Measurements from ENCODE around the gene VPS39.
A peak's percentile ranks its signal among the peaks of the same experiment; 100 is the strongest.

The VPS39 gene

DNA sequence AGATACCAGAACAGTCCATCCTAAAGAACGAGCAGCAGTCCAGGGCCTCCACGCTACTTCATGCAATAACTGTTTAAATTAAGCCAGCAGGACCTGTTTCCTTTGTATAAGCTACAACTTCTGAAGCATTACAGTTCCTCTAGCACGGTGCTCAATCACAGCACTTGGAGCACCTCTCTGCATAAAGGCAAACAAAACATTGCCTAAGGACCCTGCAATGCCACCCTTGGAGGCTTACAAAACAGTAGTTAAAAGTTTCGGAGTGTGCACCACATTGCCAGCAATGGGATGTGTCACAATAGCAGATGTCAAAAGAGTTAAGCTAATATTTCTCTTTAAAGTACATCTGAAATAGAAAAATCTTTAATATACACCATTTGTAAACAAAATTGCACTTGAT lies 2.6 kb upstream of the VPS39 start:
- Histone ChIP-seq H3K9ac (ENCODE audit: low read depth, low read length, poor library complexity, severe bottlenecking) (no peak overlapping the region), H3K9me3 (ENCODE audit: insufficient read depth, low read depth, low read length) (no peaks in the 10 kb centered on the region), H3K27me3 (ENCODE audit: insufficient read depth, low read length, poor library complexity, severe bottlenecking) (no peaks in the 10 kb centered on the region), H3F3A (ENCODE audit: low read depth) (no peaks in the 10 kb centered on the region), H3K4me2 (ENCODE audit: low read depth, low read length, poor library complexity, severe bottlenecking) (no peak overlapping the region), H3K36me3 (ENCODE audit: insufficient read depth, low read length) (peaks cover 32% of the 10 kb centered on the region), H4K20me1 (ENCODE audit: insufficient read depth, low read length, poor library complexity, severe bottlenecking) (no peaks in the 10 kb centered on the region), H3K9me2 (replicated peaks; ENCODE audit: low read depth, low read length) (no peaks in the 10 kb centered on the region), H2AFZ (ENCODE audit: low read length) (no peak overlapping the region), H3K4me3 (ENCODE audit: low read length, poor library complexity, severe bottlenecking) (no peak overlapping the region), H3K4me1 (ENCODE audit: insufficient read depth, low read length, poor library complexity, severe bottlenecking) (peaks cover 22% of the 10 kb centered on the region), H3K79me2 (ENCODE audit: insufficient read depth, low read length) (peaks cover 24% of the 10 kb centered on the region)
- TF ChIP-seq, protein P1, sequence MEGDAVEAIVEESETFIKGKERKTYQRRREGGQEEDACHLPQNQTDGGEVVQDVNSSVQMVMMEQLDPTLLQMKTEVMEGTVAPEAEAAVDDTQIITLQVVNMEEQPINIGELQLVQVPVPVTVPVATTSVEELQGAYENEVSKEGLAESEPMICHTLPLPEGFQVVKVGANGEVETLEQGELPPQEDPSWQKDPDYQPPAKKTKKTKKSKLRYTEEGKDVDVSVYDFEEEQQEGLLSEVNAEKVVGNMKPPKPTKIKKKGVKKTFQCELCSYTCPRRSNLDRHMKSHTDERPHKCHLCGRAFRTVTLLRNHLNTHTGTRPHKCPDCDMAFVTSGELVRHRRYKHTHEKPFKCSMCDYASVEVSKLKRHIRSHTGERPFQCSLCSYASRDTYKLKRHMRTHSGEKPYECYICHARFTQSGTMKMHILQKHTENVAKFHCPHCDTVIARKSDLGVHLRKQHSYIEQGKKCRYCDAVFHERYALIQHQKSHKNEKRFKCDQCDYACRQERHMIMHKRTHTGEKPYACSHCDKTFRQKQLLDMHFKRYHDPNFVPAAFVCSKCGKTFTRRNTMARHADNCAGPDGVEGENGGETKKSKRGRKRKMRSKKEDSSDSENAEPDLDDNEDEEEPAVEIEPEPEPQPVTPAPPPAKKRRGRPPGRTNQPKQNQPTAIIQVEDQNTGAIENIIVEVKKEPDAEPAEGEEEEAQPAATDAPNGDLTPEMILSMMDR (conservative IDR thresholded peaks at IDR 0.05; ENCODE audit: low read length), result no peak
- no peak for TF ChIP-seq EZH2phosphoT487 (IDR thresholded peaks at IDR 0.05; ENCODE audit: borderline replicate concordance)

DNA sequence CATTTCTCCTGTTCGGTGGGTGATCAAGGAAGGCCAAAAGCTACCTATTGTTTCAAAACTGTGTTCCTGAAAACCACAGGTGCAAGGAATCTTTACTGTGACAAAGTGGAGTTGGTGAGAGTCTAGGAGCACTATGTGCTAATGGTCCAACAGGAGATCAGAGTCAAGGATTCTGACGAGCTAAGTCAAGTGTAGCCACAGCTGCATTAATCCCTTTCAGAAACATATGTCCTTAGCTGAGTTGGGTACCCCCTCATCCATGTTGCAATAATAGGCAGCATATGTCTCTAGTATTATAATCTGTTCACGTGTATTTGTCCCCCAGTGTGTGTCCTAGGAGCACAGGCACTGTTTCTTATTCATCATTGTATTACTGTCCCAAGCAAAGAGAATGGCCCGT lies 1.7 kb downstream of the VPS39 start:
- H3K4me2 ChIP-seq (ENCODE audit: low read depth, low read length, poor library complexity, severe bottlenecking), result peak overlapping the region; percentile 81
- H3K79me2 ChIP-seq (ENCODE audit: insufficient read depth, low read length), result peaks cover 31% of the 10 kb centered on the region
- H3K4me3 ChIP-seq (ENCODE audit: low read length, poor library complexity, severe bottlenecking), result peak overlapping the region; percentile 87

DNA sequence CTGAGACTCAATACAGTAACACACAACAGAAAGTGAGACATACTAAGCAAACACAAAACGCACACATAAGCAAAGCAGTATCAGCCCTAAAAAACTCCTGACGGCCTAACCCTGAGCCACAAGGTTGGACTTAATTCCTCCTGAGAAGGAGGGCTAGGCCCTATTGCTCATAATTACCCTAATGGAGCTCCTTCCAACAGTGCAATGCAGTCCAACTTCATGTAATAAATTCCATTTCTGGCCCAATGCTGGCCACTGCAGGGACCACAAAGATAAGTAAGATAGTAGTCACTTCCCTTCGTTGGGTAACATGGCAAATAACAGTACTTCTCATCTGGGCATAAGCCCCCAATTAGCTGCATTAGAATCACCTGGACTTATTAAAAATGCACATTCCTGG lies 4.2 kb downstream of the VPS39 start:
- Histone ChIP-seq H3K4me2 (ENCODE audit: low read depth, low read length, poor library complexity, severe bottlenecking) (peak overlapping the region; percentile 7), H4K20me1 (ENCODE audit: insufficient read depth, low read length, poor library complexity, severe bottlenecking) (no peaks in the 10 kb centered on the region), H3K9me3 (ENCODE audit: insufficient read depth, low read depth, low read length) (no peaks in the 10 kb centered on the region), H3K36me3 (ENCODE audit: insufficient read depth, low read length) (no peaks in the 10 kb centered on the region; the same call in 1 of the 2 replicates), H3K9me2 (replicated peaks; ENCODE audit: low read depth, low read length) (no peaks in the 10 kb centered on the region), H3K9ac (ENCODE audit: low read depth, low read length, poor library complexity, severe bottlenecking) (no peak overlapping the region), H3K4me1 (ENCODE audit: insufficient read depth, low read length, poor library complexity, severe bottlenecking) (peaks cover 28% of the 10 kb centered on the region), H3K4me3 (ENCODE audit: low read length, poor library complexity, severe bottlenecking) (no peak overlapping the region), H3K79me2 (ENCODE audit: insufficient read depth, low read length) (peaks cover 31% of the 10 kb centered on the region), H2AFZ (ENCODE audit: low read length) (no peak overlapping the region), H3K27me3 (ENCODE audit: insufficient read depth, low read length, poor library complexity, severe bottlenecking) (no peaks in the 10 kb centered on the region), H3F3A (ENCODE audit: low read depth) (no peaks in the 10 kb centered on the region)
- TF ChIP-seq, protein P1 (conservative IDR thresholded peaks at IDR 0.05; ENCODE audit: low read length), result no peak
- TF ChIP-seq EZH2phosphoT487 (IDR thresholded peaks at IDR 0.05; ENCODE audit: borderline replicate concordance), result no peak

More for the DNA sequence above, 1.7 kb downstream of the VPS39 start:
- no peaks in the 10 kb centered on the region for H4K20me1 ChIP-seq (ENCODE audit: insufficient read depth, low read length, poor library complexity, severe bottlenecking)
- no peaks in the 10 kb centered on the region for H3K27me3 ChIP-seq (ENCODE audit: insufficient read depth, low read length, poor library complexity, severe bottlenecking)
- TF ChIP-seq EZH2phosphoT487 (IDR thresholded peaks at IDR 0.05; ENCODE audit: borderline replicate concordance), result no peak
- TF ChIP-seq, protein P1 (conservative IDR thresholded peaks at IDR 0.05; ENCODE audit: low read length), result no peak
- H3K4me1 ChIP-seq (ENCODE audit: insufficient read depth, low read length, poor library complexity, severe bottlenecking), result peaks cover 28% of the 10 kb centered on the region
- no peaks in the 10 kb centered on the region for H3F3A ChIP-seq (ENCODE audit: low read depth)
- no peaks in the 10 kb centered on the region for H3K9me3 ChIP-seq (ENCODE audit: insufficient read depth, low read depth, low read length)
- H2AFZ ChIP-seq (ENCODE audit: low read length), result no peak overlapping the region
- no peaks in the 10 kb centered on the region for H3K9me2 ChIP-seq (replicated peaks; ENCODE audit: low read depth, low read length)
- H3K36me3 ChIP-seq (ENCODE audit: insufficient read depth, low read length), result peaks cover 10% of the 10 kb centered on the region; the same call in 1 of the 2 replicates
- peak overlapping the region; percentile 91 for H3K9ac ChIP-seq (ENCODE audit: low read depth, low read length, poor library complexity, severe bottlenecking)

Data from Loucy (cell line).